ENCODE measurements around the gene AGBL1.

The AGBL1 gene

DNA sequence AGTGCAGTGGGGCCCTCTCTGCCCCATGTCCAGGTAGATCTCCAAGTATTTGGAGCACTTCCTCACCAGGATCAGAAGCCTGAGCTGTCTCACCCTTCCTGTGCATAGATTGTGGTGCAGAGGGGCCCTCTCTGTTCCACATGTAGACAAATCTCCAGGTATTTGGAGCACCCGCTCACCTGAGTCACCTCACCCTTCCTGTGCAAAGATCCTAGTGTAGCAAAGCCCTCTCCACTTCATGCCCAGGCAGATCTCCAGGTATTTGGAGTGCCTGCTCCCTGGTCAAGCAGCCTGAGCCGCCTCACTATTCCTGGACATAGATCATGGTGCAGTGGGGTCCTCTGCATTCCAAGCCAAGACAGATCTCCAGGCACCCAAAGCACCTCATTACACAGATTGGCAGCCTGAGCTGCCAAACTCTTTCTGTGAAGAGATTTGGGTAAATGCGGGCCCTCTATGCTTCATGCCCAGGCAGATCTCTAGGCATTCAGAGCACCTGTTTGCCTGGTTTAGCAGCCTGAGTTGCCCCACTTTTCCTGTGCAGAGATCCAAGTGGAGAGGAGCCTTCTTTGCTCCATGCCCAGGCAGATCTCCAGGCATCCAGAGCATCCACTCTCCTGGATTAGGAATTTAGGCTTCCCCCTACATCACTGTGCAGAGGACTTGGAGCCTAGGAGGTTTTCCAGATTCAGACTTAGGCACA lies 249.8 kb downstream of the AGBL1 start:
- H3K36me3 Mint-ChIP-seq: no peaks in the 10 kb centered on the region
- H3K27me3 Mint-ChIP-seq: peaks cover 14% of the 10 kb centered on the region
- no peak overlapping the region for H3K27ac Mint-ChIP-seq
- no peaks in the 10 kb centered on the region for H3K9me3 Mint-ChIP-seq (ENCODE audit: low read depth)
- no peak overlapping the region for H3K4me3 Mint-ChIP-seq
- H3K4me1 Mint-ChIP-seq (ENCODE audit: low read depth): no peaks in the 10 kb centered on the region

- H3K36me3 Mint-ChIP-seq: no peaks in the 10 kb centered on the region
- H3K9me3 Mint-ChIP-seq (ENCODE audit: low read depth): no peaks in the 10 kb centered on the region
- H3K4me1 Mint-ChIP-seq (ENCODE audit: low read depth): no peaks in the 10 kb centered on the region
- H3K27ac Mint-ChIP-seq: no peak overlapping the region
- H3K27me3 Mint-ChIP-seq: peaks cover 2% of the 10 kb centered on the region
- H3K4me3 Mint-ChIP-seq: no peak overlapping the region
These were observed 254.1 kb downstream of the AGBL1 start for GRCh38 chr15:86333819-86334218.

GRCh38 chr15:86336051-86336788 lies 256.5 kb downstream of the AGBL1 start:
- no peak overlapping the region for H3K4me3 Mint-ChIP-seq
- no peak overlapping the region for H3K27ac Mint-ChIP-seq
- no peaks in the 10 kb centered on the region for H3K4me1 Mint-ChIP-seq (ENCODE audit: low read depth)

GRCh38 chr15:86337071-86337470 lies 257.4 kb downstream of the AGBL1 start:
- no peaks in the 10 kb centered on the region for H3K9me3 Mint-ChIP-seq (ENCODE audit: low read depth)
- no peaks in the 10 kb centered on the region for H3K36me3 Mint-ChIP-seq
- H3K4me1 Mint-ChIP-seq (ENCODE audit: low read depth): no peaks in the 10 kb centered on the region
- no peak overlapping the region for H3K4me3 Mint-ChIP-seq
- peaks cover 5% of the 10 kb centered on the region for H3K27me3 Mint-ChIP-seq
- no peak overlapping the region for H3K27ac Mint-ChIP-seq

More at GRCh38 chr15:86336051-86336788, 256.5 kb downstream of the AGBL1 start:
- Mint-ChIP-seq H3K27me3 (peaks cover 2% of the 10 kb centered on the region), H3K36me3 (no peaks in the 10 kb centered on the region), H3K9me3 (ENCODE audit: low read depth) (no peaks in the 10 kb centered on the region)

DNA sequence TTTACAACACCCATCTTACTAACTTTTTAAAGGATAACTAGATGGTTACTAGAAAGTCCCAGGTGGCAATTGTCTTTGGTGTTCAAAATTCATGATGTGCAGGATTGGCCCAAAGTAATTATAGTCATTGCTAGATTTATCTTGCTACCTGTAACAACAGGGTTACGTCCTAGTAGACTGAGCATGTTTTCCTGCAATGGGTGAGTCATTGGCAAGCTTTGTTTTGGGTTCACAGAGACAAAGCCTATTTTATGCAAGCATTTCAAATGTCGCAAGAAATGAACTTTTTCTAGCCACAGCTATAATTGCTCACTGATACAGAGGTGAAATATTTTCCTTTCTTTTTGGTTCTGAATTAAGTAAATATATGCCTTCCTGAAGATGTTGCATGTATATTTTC lies 267.6 kb downstream of the AGBL1 start:
- no peak overlapping the region for H3K4me3 Mint-ChIP-seq
- no peaks in the 10 kb centered on the region for H3K36me3 Mint-ChIP-seq
- no peaks in the 10 kb centered on the region for H3K4me1 Mint-ChIP-seq (ENCODE audit: low read depth)
- peaks cover 7% of the 10 kb centered on the region for H3K27me3 Mint-ChIP-seq
- H3K27ac Mint-ChIP-seq: no peak overlapping the region
- H3K9me3 Mint-ChIP-seq (ENCODE audit: low read depth): no peaks in the 10 kb centered on the region

GRCh38 chr15:86349565-86349964 lies 269.9 kb downstream of the AGBL1 start:
- H3K9me3 Mint-ChIP-seq (ENCODE audit: low read depth): no peaks in the 10 kb centered on the region
- H3K4me3 Mint-ChIP-seq: no peak overlapping the region
- H3K4me1 Mint-ChIP-seq (ENCODE audit: low read depth): no peaks in the 10 kb centered on the region
- H3K27ac Mint-ChIP-seq: no peak overlapping the region
- H3K27me3 Mint-ChIP-seq: peaks cover 7% of the 10 kb centered on the region
- no peaks in the 10 kb centered on the region for H3K36me3 Mint-ChIP-seq

- Mint-ChIP-seq H3K27me3 (peaks cover 4% of the 10 kb centered on the region), H3K27ac (no peak overlapping the region), H3K36me3 (no peaks in the 10 kb centered on the region)
These were observed 273.5 kb downstream of the AGBL1 start for GRCh38 chr15:86353213-86353612.

DNA sequence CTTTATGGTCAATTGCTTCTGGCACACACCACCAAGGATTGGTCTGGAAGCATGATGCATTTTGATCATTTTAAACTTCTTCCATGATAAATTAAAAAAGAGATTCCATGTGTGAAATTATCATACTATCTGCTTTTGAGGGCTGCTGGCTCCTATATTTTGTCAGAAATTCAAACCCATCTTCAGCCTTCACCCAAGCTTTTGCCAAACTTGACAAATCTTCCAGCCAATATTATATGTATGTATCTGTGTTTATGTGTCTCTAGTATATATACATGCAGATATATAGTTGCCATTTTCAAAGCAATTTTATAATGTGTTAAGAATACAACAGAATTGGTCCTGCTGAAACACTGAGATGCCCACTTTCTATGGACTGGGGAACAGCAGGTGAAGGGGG lies 275.7 kb downstream of the AGBL1 start:
- H3K27me3 Mint-ChIP-seq: peaks cover 1% of the 10 kb centered on the region
- H3K9me3 Mint-ChIP-seq (ENCODE audit: low read depth): no peaks in the 10 kb centered on the region
- H3K4me3 Mint-ChIP-seq: no peak overlapping the region
- H3K4me1 Mint-ChIP-seq (ENCODE audit: low read depth): no peaks in the 10 kb centered on the region
- no peaks in the 10 kb centered on the region for H3K36me3 Mint-ChIP-seq
- H3K27ac Mint-ChIP-seq: no peak overlapping the region

More at GRCh38 chr15:86353213-86353612, 273.5 kb downstream of the AGBL1 start:
- no peak overlapping the region for H3K4me3 Mint-ChIP-seq
- H3K9me3 Mint-ChIP-seq (ENCODE audit: low read depth): no peaks in the 10 kb centered on the region
- H3K4me1 Mint-ChIP-seq (ENCODE audit: low read depth): no peaks in the 10 kb centered on the region

DNA sequence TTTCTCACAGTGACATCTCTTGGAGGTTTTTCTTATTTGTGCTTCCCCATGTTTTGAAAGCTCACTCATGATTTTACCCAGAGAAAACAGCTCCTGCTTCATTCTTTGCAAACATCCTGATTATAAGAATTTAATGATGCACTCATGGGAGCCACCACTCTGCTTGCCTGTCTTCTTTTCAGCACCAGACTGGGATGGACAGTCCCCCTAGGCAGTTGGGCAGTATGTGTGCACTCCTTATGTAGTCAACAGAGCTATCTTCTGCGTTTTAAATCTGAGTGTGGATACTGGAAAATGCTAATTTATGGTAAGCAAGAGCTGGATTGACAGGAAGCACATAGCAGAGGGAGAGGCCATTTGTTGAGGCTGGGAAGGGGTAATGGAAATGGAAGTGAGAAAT lies 276.1 kb downstream of the AGBL1 start:
- Mint-ChIP-seq H3K9me3 (ENCODE audit: low read depth) (no peaks in the 10 kb centered on the region), H3K27me3 (peaks cover 1% of the 10 kb centered on the region), H3K36me3 (no peaks in the 10 kb centered on the region), H3K27ac (no peak overlapping the region), H3K4me3 (no peak overlapping the region), H3K4me1 (ENCODE audit: low read depth) (no peaks in the 10 kb centered on the region)

DNA sequence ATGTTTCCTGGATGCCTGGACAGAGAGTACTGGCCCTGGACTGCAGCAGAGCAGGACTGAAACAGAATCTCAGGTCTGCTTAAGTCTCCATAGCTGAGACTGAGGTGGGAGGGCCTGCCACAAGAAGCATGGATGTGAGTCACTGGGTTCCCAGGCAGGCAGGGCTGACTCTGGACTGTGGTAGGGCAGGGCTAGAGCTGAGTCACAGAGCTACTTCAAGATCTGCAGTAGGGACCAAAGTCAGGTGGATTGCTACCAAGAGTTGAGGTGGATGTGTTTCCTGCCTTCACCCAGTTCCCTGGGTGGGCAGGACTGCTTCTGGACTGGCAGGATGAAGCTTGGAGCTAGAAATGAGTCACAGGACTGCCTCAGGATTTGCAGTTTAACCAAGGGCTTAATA lies 282.9 kb downstream of the AGBL1 start:
- Mint-ChIP-seq H3K9me3 (ENCODE audit: low read depth) (peaks cover 10% of the 10 kb centered on the region), H3K27me3 (peaks cover 6% of the 10 kb centered on the region), H3K36me3 (peaks cover 6% of the 10 kb centered on the region), H3K27ac (no peak overlapping the region), H3K4me1 (ENCODE audit: low read depth) (no peaks in the 10 kb centered on the region), H3K4me3 (no peak overlapping the region)

GRCh38 chr15:86373147-86373546 lies 293.5 kb downstream of the AGBL1 start:
- peaks cover 9% of the 10 kb centered on the region for H3K27me3 Mint-ChIP-seq
- H3K4me1 Mint-ChIP-seq (ENCODE audit: low read depth): no peaks in the 10 kb centered on the region
- H3K27ac Mint-ChIP-seq: no peak overlapping the region

GRCh38 chr15:86375733-86376280 lies 296.1 kb downstream of the AGBL1 start:
- Mint-ChIP-seq H3K36me3 (peaks cover 3% of the 10 kb centered on the region), H3K4me1 (ENCODE audit: low read depth) (no peaks in the 10 kb centered on the region), H3K27ac (no peak overlapping the region), H3K9me3 (ENCODE audit: low read depth) (peaks cover 3% of the 10 kb centered on the region), H3K4me3 (no peak overlapping the region), H3K27me3 (peaks cover 4% of the 10 kb centered on the region)

More at GRCh38 chr15:86373147-86373546, 293.5 kb downstream of the AGBL1 start:
- no peak overlapping the region for H3K4me3 Mint-ChIP-seq
- H3K9me3 Mint-ChIP-seq (ENCODE audit: low read depth): peaks cover 10% of the 10 kb centered on the region
- H3K36me3 Mint-ChIP-seq: peaks cover 3% of the 10 kb centered on the region

DNA sequence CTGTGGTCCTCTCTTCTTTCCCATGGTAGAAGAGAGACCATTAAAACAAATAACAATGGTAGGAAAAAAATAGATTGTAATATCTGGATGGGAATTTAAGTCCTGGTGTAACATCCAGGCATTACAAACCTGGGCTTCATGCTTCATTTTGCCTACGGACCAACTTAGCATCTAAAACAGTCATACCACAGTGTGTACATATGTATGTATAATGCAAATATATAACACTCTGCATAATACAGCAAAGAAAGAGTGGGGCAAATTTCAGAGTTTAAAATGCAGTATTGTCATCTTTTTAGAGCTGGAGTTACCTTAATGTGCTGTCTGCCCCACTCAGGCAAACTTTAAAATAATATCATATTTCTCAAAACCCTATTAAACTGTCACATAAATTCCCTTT lies 298.2 kb downstream of the AGBL1 start:
- Mint-ChIP-seq H3K9me3 (ENCODE audit: low read depth) (peaks cover 3% of the 10 kb centered on the region), H3K36me3 (peaks cover 3% of the 10 kb centered on the region), H3K27ac (no peak overlapping the region), H3K27me3 (peaks cover 4% of the 10 kb centered on the region), H3K4me1 (ENCODE audit: low read depth) (no peaks in the 10 kb centered on the region), H3K4me3 (no peak overlapping the region)

GRCh38 chr15:86382341-86382740 lies 302.7 kb downstream of the AGBL1 start:
- Mint-ChIP-seq H3K27ac (no peak overlapping the region), H3K9me3 (ENCODE audit: low read depth) (no peaks in the 10 kb centered on the region), H3K4me1 (ENCODE audit: low read depth) (no peaks in the 10 kb centered on the region), H3K36me3 (no peaks in the 10 kb centered on the region), H3K4me3 (no peak overlapping the region), H3K27me3 (peaks cover 14% of the 10 kb centered on the region)

DNA sequence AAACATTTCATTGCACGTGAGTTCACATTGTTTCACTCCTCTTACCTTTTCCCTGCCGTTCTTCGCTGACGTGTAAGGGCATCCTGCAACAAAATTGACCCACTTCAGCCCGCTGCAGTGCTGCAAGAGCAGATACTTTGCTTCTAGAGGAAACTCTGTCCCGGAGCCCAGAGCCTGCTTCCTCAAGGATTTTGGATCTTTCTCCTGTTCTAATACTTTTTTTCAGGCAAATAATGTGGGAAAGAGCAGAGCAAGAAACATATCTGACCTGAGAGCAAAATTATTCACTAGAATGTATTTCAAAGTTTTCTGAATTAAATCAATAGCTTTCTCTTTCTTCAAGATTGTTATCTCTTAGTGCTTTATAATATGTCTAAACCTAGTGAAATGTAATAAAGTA lies 303.9 kb downstream of the AGBL1 start:
- no peak overlapping the region for H3K27ac Mint-ChIP-seq
- H3K4me1 Mint-ChIP-seq (ENCODE audit: low read depth): no peaks in the 10 kb centered on the region

More for the DNA sequence above, 303.9 kb downstream of the AGBL1 start:
- H3K36me3 Mint-ChIP-seq: no peaks in the 10 kb centered on the region
- H3K4me3 Mint-ChIP-seq: no peak overlapping the region
- H3K9me3 Mint-ChIP-seq (ENCODE audit: low read depth): no peaks in the 10 kb centered on the region
- H3K27me3 Mint-ChIP-seq: peaks cover 17% of the 10 kb centered on the region

All from activated naive CD8-positive, alpha-beta T cell (primary cell).